HCT116 (cell line): ENCODE results near the gene INPP4A. TPM values are rescaled to one million over a fixed set of nuclear protein-coding genes. Genes with fewer than 3 reads are reported as not detected.

ENCODE experiments used
- ATAC-seq: fragments of 200-7000 bp; cut with Tn5 transposase; 2 replicates; pipeline ENCODE4 v1.9.1; 2020; ENCODE audit warnings: mild to moderate bottlenecking, moderate library complexity
- BruUV-seq: library from RNA; stranded (reverse); fragments of 400-500 nt; replicated peaks from 2 replicates; lab custom pipeline; 2021; lab: Mats Ljungman, UMichigan
- CTCF ChIA-PET: fragments of 300-600 bp; sonication (Branson Sonifier 250); formaldehyde crosslinking; loops from one replicate; lab custom pipeline; 2021; ENCODE audit warnings: antibody characterized with exemption; lab: Charles Lee
- POLR2A ChIA-PET: fragments of 300-600, 350-600 bp; sonication (Branson Sonifier 250); formaldehyde crosslinking; loops from one replicate; lab custom pipeline; 2021; ENCODE audit warnings: antibody characterized with exemption; lab: Charles Lee
- RAD21 ChIA-PET, 2 experiments: fragments of 300-600 bp; sonication (Branson Sonifier 250); formaldehyde crosslinking; loops; one replicate each; lab custom pipeline; 2023; ENCODE audit warnings: low total read pairs in 2 of 2; ENCODE audit not compliant: uncharacterized antibody in 2 of 2, unreplicated experiment in 2 of 2, low non-redundant PET in 1 of 2; lab: Charles Lee
- DNase-seq: peaks from one replicate; pipeline ENCODE4 v3.0.0-alpha.2; 2010; ENCODE audit warnings: low read depth, low spot score
- H2AFZ ChIP-seq: fragments of 200-600 bp; shearing (Covaris generic), sonication (generic); 2 replicates; pipeline ENCODE4 v1.6.1; 2017; ENCODE audit warnings: low read depth, mixed run types, mixed read lengths, antibody characterized with exemption, low read length; ENCODE audit not compliant: poor library complexity, severe bottlenecking
- H3K27ac ChIP-seq: 2 replicates; pipeline ENCODE4 v1.5.1; 2012; ENCODE audit warnings: low read depth, low read length
- H3K27me3 ChIP-seq: fragments of 200-600 bp; sonication (generic); 2 replicates; pipeline ENCODE4 v1.6.1; 2016; ENCODE audit warnings: mixed run types, low read length, mixed read lengths; ENCODE audit not compliant: insufficient read depth
- H3K36me3 ChIP-seq, 2 experiments: fragments of 200-500 bp in 1 of 2; fragments of 200-600 bp in 1 of 2; sonication (Bioruptor generic) in 1 of 2; sonication (generic) in 1 of 2; 2 replicates each; pipeline versions ENCODE4 v1.5.1 to v1.6.1; 2014 to 2016; ENCODE audit warnings: low read length in 2 of 2, inconsistent platforms in 1 of 2, mixed read lengths in 1 of 2, mixed run types in 1 of 2; ENCODE audit not compliant: insufficient read depth in 2 of 2, control insufficient read depth in 1 of 2
- H3K4me1 ChIP-seq, 2 experiments: fragments of 200-600 bp in 1 of 2; sonication (generic) in 1 of 2; 2 replicates each; pipeline versions ENCODE4 v1.5.1 to v1.6.1; 2012 to 2017; ENCODE audit warnings: low read length in 2 of 2, inconsistent platforms in 1 of 2, mild to moderate bottlenecking in 1 of 2, mixed read lengths in 1 of 2, mixed run types in 1 of 2, moderate library complexity in 1 of 2; ENCODE audit not compliant: insufficient read depth in 2 of 2, control insufficient read depth in 1 of 2
- H3K4me2 ChIP-seq: fragments of 200-600 bp; sonication (generic); 2 replicates; pipeline ENCODE4 v1.6.1; 2017; ENCODE audit warnings: mixed run types, low read length, mixed read lengths
- H3K4me3 ChIP-seq, 2 experiments: fragments of 200-600 bp in 1 of 2; sonication (generic) in 1 of 2; replicated peaks in 1 of 2; 2 replicates each; pipeline ENCODE4 v1.5.1; 2011 to 2016; ENCODE audit warnings: low read length in 2 of 2, control low read depth in 1 of 2, low read depth in 1 of 2, mild to moderate bottlenecking in 1 of 2, mixed read lengths in 1 of 2, mixed run types in 1 of 2
- H3K79me2 ChIP-seq: fragments of 200-600 bp; sonication (generic); 2 replicates; pipeline ENCODE4 v1.6.1; 2017; ENCODE audit warnings: mild to moderate bottlenecking, mixed run types, low read length, moderate library complexity, mixed read lengths; ENCODE audit not compliant: insufficient read depth
- H3K9ac ChIP-seq: fragments of 200-600 bp; sonication (generic); 2 replicates; pipeline ENCODE4 v1.6.1; 2016; ENCODE audit warnings: low read length, mixed read lengths
- H3K9me2 ChIP-seq: fragments of 200-600 bp; sonication (generic), shearing (Covaris generic); 2 replicates; pipeline ENCODE4 v1.6.1; 2017; ENCODE audit warnings: mixed run types, mild to moderate bottlenecking, moderate library complexity; ENCODE audit not compliant: insufficient read depth
- H3K9me3 ChIP-seq, 2 experiments: fragments of 200-500 bp in 1 of 2; fragments of 200-600 bp in 1 of 2; sonication (Bioruptor generic) in 1 of 2; sonication (generic) in 1 of 2; 2 replicates each; pipeline ENCODE4 v1.6.1; 2014 to 2017; ENCODE audit warnings: low read length in 2 of 2, mixed read lengths in 2 of 2, inconsistent platforms in 1 of 2, low read depth in 1 of 2, mild to moderate bottlenecking in 1 of 2, mixed run types in 1 of 2, moderate library complexity in 1 of 2; ENCODE audit not compliant: control insufficient read depth in 1 of 2, insufficient read depth in 1 of 2
- H4K20me1 ChIP-seq: fragments of 200-600 bp; sonication (generic), shearing (Covaris generic); 2 replicates; pipeline ENCODE4 v1.6.1; 2017; ENCODE audit warnings: mixed run types, mild to moderate bottlenecking, moderate library complexity; ENCODE audit not compliant: insufficient read depth
- CBX3 ChIP-seq: IDR thresholded peaks from 2 replicates; pipeline ENCODE4 v1.6.1; 2012; ENCODE audit warnings: low read depth
- CEBPB ChIP-seq: IDR thresholded peaks from 2 replicates; pipeline ENCODE4 v1.6.1; 2012; ENCODE audit warnings: low read depth
- ELF1 ChIP-seq: IDR thresholded peaks from 2 replicates; pipeline ENCODE4 v1.6.1; 2012; ENCODE audit warnings: low read depth, borderline replicate concordance
- EZH2phosphoT487 ChIP-seq: fragments of 200-600 bp; IDR thresholded peaks from 2 replicates; pipeline ENCODE4 v1.6.1; 2018; ENCODE audit warnings: antibody characterized with exemption, borderline replicate concordance
- FOSL1 ChIP-seq: IDR thresholded peaks from 2 replicates; pipeline ENCODE4 v1.6.1; 2012; ENCODE audit warnings: low read depth
- JUND ChIP-seq: IDR thresholded peaks from 2 replicates; pipeline ENCODE4 v1.6.1; 2012
- POLR2A ChIP-seq: IDR thresholded peaks from 2 replicates; pipeline ENCODE4 v1.7.0; 2011; ENCODE audit warnings: borderline replicate concordance; ENCODE audit not compliant: insufficient read depth, insufficient read length; ENCODE audit errors: extremely low read depth
- POLR2AphosphoS5 ChIP-seq: IDR thresholded peaks from 2 replicates; pipeline ENCODE4 v1.6.1; 2011; ENCODE audit warnings: mild to moderate bottlenecking, low read depth, low read length, moderate library complexity
- RAD21 ChIP-seq: IDR thresholded peaks from 2 replicates; pipeline ENCODE4 v1.6.1; 2012; ENCODE audit warnings: low read depth, mild to moderate bottlenecking
- SIN3A ChIP-seq: IDR thresholded peaks from 2 replicates; pipeline ENCODE4 v1.6.1; 2012; ENCODE audit warnings: low read depth
- SRF ChIP-seq: IDR thresholded peaks from 2 replicates; pipeline ENCODE4 v1.6.1; 2012; ENCODE audit warnings: low read depth
- TCF7L2 ChIP-seq: IDR thresholded peaks from 2 replicates; pipeline ENCODE4 v1.7.0; 2011; ENCODE audit warnings: borderline replicate concordance, inconsistent platforms; ENCODE audit not compliant: insufficient read depth, insufficient read length; ENCODE audit errors: extremely low read depth
- YY1 ChIP-seq: IDR thresholded peaks from 2 replicates; pipeline ENCODE4 v1.6.1; 2011; ENCODE audit warnings: low read length, low read depth, moderate library complexity, mild to moderate bottlenecking; ENCODE audit not compliant: insufficient replicate concordance; ENCODE audit errors: extremely low read depth
- ZFX ChIP-seq: fragments of 450-650 bp; IDR thresholded peaks from 2 replicates; pipeline ENCODE4 v1.6.1; 2017
- intact Hi-C: fragments of 100-400 bp; cut with micrococcal nuclease; formaldehyde crosslinking; loops from 2 replicates; pipeline ENCODE4 v1.10.0; 2022
- total RNA-seq: library from RNA; stranded (reverse); gene quantifications from one replicate; pipeline ENCODE4 v1.2.1, GENCODE V29; 2021; ENCODE audit not compliant: unreplicated experiment
- TF ChIP-seq, protein P1 (sequence below): IDR thresholded peaks from 2 replicates; pipeline ENCODE4 v1.6.1; 2012
- TF ChIP-seq, protein P2 (sequence below): IDR thresholded peaks from 2 replicates; pipeline ENCODE4 v1.6.1; 2012; ENCODE audit warnings: low read depth

INPP4A gene
- total RNA-seq, 1 experiment from 2014 or later: 18.5 TPM

DNA sequence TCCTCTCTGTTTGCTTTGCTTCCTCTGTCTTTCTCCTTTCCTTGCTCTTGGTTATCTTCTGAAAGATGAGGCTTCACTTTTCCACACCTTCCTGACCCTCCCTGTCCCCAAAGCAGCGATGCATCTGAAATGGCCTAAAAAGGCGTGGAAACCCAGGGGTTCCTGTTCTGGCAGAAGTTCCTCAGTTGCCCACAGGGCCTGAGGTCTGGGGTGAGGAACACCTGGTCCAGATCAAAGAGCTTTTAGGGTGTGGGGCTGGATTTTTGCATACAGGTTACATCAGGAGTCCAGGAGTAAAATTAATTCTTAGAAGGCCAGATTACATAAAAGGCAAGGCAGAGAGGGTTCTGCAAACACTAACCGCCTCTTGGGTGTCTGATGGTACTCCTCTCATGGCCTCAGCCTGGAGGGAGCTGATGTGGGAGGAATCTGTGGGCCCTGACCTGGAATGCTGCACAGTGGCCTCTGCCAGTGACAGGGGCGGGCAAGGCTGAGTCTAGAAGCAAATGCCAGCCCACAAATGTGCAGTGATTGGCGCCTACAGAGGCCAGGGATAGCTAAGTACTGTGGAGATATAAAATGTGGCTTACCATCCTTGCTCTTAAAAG lies 41.8 kb downstream of the INPP4A start:
- peaks cover 0 to 15% of the 10 kb centered on the region in 2 experiments; a peak in 1 of 4 replicates for H3K4me1 ChIP-seq
- ATAC-seq (no peak), DNase-seq (no peak)
- ChIA-PET POLR2A (no interaction called here), CTCF (interaction anchor here (1.3 kb wide), 1 partner anchor 36 kb away, joined by 3 read pairs; no protein-coding TSS in a partner anchor), RAD21 (no interaction called here)
- H3K27me3 ChIP-seq: no peaks in the 10 kb centered on the region
- no peak overlapping the region for H3K4me2 ChIP-seq
- H3K9ac ChIP-seq: no peak overlapping the region
- H4K20me1 ChIP-seq: no peaks in the 10 kb centered on the region
- no peaks in the 10 kb centered on the region for H3K9me3 ChIP-seq
- no peak overlapping the region for H2AFZ ChIP-seq
- intact Hi-C loops: no loop called here
- H3K9me2 ChIP-seq: no peaks in the 10 kb centered on the region
- BruUV-seq: no TSS peak
- H3K27ac ChIP-seq: no peak overlapping the region
- peaks cover 5% of the 10 kb centered on the region for H3K79me2 ChIP-seq
- no peak for TF ChIP-seq POLR2AphosphoS5
- TF ChIP-seq, protein P1, sequence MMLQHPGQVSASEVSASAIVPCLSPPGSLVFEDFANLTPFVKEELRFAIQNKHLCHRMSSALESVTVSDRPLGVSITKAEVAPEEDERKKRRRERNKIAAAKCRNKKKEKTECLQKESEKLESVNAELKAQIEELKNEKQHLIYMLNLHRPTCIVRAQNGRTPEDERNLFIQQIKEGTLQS: no peak
- no peak for TF ChIP-seq POLR2A
- no peak for TF ChIP-seq CBX3
- TF ChIP-seq RAD21: no peak
- H3K4me3 ChIP-seq: no peak overlapping the region
- no peaks in the 10 kb centered on the region for H3K36me3 ChIP-seq

DNA sequence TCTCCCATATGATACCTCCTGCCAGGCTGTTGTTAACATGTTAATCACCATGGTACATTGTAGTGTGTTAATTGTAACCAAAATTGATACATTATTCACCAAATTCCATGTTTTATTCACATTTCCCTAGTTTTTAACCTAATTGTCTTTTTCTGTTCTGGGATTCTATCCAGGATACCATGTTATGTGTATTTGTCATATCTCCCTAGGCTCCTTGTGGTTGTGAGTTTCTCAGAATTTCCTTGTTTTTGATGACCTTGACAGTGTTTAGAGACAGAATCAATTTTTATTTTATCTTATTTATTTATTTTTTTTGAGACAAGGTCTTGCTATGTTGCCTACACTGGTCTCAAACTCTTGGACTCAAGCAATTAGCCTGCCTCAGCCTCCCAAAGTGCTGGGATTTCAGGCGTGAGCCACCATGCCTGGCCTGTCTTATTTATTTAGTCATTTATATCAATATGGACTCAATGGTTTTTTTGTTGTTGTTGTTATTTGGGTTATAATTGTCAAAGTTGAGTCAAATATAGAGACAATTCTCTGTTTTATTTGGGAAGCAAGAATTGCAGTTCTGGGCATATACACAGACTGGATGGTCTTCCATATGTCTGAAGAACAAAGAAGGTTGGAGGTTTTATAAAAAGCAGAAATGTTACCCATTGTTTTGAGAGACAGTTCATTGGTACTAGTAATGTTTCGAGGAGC lies 42.6 kb downstream of the INPP4A start:
- H3K4me2 ChIP-seq: no peak overlapping the region
- intact Hi-C loops: no loop called here
- no peaks in the 10 kb centered on the region for H3K9me2 ChIP-seq
- H3K27ac ChIP-seq: no peak overlapping the region
- H3K36me3 ChIP-seq: no peaks in the 10 kb centered on the region
- no peaks in the 10 kb centered on the region for H3K27me3 ChIP-seq
- H4K20me1 ChIP-seq: no peaks in the 10 kb centered on the region
- ChIA-PET RAD21 (no interaction called here), POLR2A (no interaction called here), CTCF (interaction anchor here (1.2 to 1.3 kb wide), 5 partner anchors 9 to 56 kb away, joined by 3 to 5 read pairs (median 3); no protein-coding TSS in a partner anchor)
- no peaks in the 10 kb centered on the region for H3K9me3 ChIP-seq
- DNase-seq: no peak
- no peak overlapping the region for H3K4me3 ChIP-seq
- H3K9ac ChIP-seq: no peak overlapping the region
- H3K4me1 ChIP-seq: peaks cover 0 to 15% of the 10 kb centered on the region in 2 experiments; a peak in 1 of 4 replicates
- no peak for ATAC-seq
- peaks cover 5% of the 10 kb centered on the region for H3K79me2 ChIP-seq
- BruUV-seq: no TSS peak
- H2AFZ ChIP-seq: no peak overlapping the region
- no peak for TF ChIP-seq RAD21
- no peak for TF ChIP-seq POLR2A
- TF ChIP-seq TCF7L2: no peak
- TF ChIP-seq SRF: no peak
- no peak for TF ChIP-seq CBX3
- TF ChIP-seq ELF1: no peak
- no peak for TF ChIP-seq SIN3A
- TF ChIP-seq JUND: no peak
- TF ChIP-seq, protein P2, sequence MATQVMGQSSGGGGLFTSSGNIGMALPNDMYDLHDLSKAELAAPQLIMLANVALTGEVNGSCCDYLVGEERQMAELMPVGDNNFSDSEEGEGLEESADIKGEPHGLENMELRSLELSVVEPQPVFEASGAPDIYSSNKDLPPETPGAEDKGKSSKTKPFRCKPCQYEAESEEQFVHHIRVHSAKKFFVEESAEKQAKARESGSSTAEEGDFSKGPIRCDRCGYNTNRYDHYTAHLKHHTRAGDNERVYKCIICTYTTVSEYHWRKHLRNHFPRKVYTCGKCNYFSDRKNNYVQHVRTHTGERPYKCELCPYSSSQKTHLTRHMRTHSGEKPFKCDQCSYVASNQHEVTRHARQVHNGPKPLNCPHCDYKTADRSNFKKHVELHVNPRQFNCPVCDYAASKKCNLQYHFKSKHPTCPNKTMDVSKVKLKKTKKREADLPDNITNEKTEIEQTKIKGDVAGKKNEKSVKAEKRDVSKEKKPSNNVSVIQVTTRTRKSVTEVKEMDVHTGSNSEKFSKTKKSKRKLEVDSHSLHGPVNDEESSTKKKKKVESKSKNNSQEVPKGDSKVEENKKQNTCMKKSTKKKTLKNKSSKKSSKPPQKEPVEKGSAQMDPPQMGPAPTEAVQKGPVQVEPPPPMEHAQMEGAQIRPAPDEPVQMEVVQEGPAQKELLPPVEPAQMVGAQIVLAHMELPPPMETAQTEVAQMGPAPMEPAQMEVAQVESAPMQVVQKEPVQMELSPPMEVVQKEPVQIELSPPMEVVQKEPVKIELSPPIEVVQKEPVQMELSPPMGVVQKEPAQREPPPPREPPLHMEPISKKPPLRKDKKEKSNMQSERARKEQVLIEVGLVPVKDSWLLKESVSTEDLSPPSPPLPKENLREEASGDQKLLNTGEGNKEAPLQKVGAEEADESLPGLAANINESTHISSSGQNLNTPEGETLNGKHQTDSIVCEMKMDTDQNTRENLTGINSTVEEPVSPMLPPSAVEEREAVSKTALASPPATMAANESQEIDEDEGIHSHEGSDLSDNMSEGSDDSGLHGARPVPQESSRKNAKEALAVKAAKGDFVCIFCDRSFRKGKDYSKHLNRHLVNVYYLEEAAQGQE: no peak
- no peak for TF ChIP-seq ZFX
- TF ChIP-seq, protein P1: no peak
- no peak for TF ChIP-seq EZH2phosphoT487
- no peak for TF ChIP-seq CEBPB
- TF ChIP-seq YY1: no peak
- TF ChIP-seq FOSL1: no peak
